Endodermal cell (in vitro differentiated cells): Measurements from ENCODE around the gene ARFGEF2. TPM values are rescaled to one million over a fixed set of nuclear protein-coding genes. Genes with fewer than 3 reads are reported as not detected.

ENCODE experiments used
- DNase-seq: peaks from one replicate; pipeline ENCODE4 v3.0.0-alpha.2; 2017
- H3K27ac ChIP-seq: 2 replicates; pipeline ENCODE4 v1.5.1; 2013; ENCODE audit warnings: mild to moderate bottlenecking, low read depth, low read length, moderate library complexity
- H3K27me3 ChIP-seq: 2 replicates; pipeline ENCODE4 v1.6.1; 2013; ENCODE audit warnings: mild to moderate bottlenecking, low read length, moderate library complexity; ENCODE audit not compliant: insufficient read depth, control insufficient read depth, poor library complexity, severe bottlenecking
- H3K36me3 ChIP-seq: 2 replicates; pipeline ENCODE4 v1.7.0; 2013; ENCODE audit warnings: mild to moderate bottlenecking, low read length, moderate library complexity; ENCODE audit not compliant: control insufficient read depth, insufficient read depth
- H3K4me1 ChIP-seq: one replicate; pipeline ENCODE4 v1.7.0; 2013; ENCODE audit warnings: low read length; ENCODE audit not compliant: control insufficient read depth, insufficient read depth
- H3K4me3 ChIP-seq: 2 replicates; pipeline ENCODE4 v1.5.1; 2013; ENCODE audit warnings: mild to moderate bottlenecking, low read length, moderate library complexity
- H3K9ac ChIP-seq: 2 replicates; pipeline ENCODE4 v1.6.1; 2013; ENCODE audit warnings: mild to moderate bottlenecking, low read length, moderate library complexity; ENCODE audit not compliant: poor library complexity, severe bottlenecking; ENCODE audit errors: extremely low read depth
- H3K9me3 ChIP-seq: 2 replicates; pipeline ENCODE4 v1.6.1; 2013; ENCODE audit warnings: mild to moderate bottlenecking, low read length, moderate library complexity; ENCODE audit not compliant: control insufficient read depth
- H3K27ac Mint-ChIP-seq: 2 replicates; pipeline ENCODE4 v1.8.0; 2020; ENCODE audit warnings: mixed read lengths
- H3K27me3 Mint-ChIP-seq: 2 replicates; pipeline ENCODE4 v1.8.0; 2021; ENCODE audit warnings: mild to moderate bottlenecking, mixed read lengths; ENCODE audit not compliant: insufficient read depth
- H3K36me3 Mint-ChIP-seq: 2 replicates; pipeline ENCODE4 v1.8.0; 2020; ENCODE audit warnings: low read depth, mixed read lengths
- H3K4me1 Mint-ChIP-seq: 2 replicates; pipeline ENCODE4 v1.8.0; 2020; ENCODE audit warnings: mixed read lengths
- H3K4me3 Mint-ChIP-seq: 2 replicates; pipeline ENCODE4 v1.8.0; 2020; ENCODE audit warnings: mild to moderate bottlenecking, moderate library complexity, mixed read lengths
- H3K9me3 Mint-ChIP-seq: 2 replicates; pipeline ENCODE4 v1.8.0; 2020; ENCODE audit warnings: mild to moderate bottlenecking, mixed read lengths
- CTCF ChIP-seq: fragments of 200-600 bp; sonication (generic); conservative IDR thresholded peaks from 2 replicates; pipeline ENCODE4 v1.5.0; 2021; ENCODE audit warnings: antibody characterized with exemption, mild to moderate bottlenecking
- WGBS, 2 experiments: methylation state at CpG; one replicate each; pipeline versions ENCODE4 v1.1.5 to v1.1.7; 2013; ENCODE audit warnings: missing lambda C conversion rate in 2 of 2, mixed read lengths in 1 of 2; ENCODE audit not compliant: insufficient coverage in 1 of 2, insufficient read length in 1 of 2; 5-methylcytosine and 5-hydroxymethylcytosine counted together
- total RNA-seq, 2 donors: library from RNA; stranded (reverse); fragmentation: NEBNext Ultra II Directional in 1 of 2; extraction: Animal tissue kit (Norgen Biotek cat#: 25700) in 1 of 2; gene quantifications; 2 replicates in 1 of 2; 3 replicates in 1 of 2; pipeline ENCODE4 v1.2.1, GENCODE V29; 2021

Gene ARFGEF2
- total RNA-seq, 2 donors from 2014 or later = 23.6 to 29.4 TPM

GRCh38 chr20:48953653-48954052, 32.1 kb downstream of the ARFGEF2 start:
- whole genome bisulfite sequencing, 2 experiments = 92 to 94% methylated on average over 4 to 6 of the region's 6 CpGs
- no peak overlapping the region for H3K27ac ChIP-seq
- H3K27ac Mint-ChIP-seq = peak overlapping the region; percentile 10

GRCh38 chr20:48956052-48956451, 34.5 kb downstream of the ARFGEF2 start:
- Histone ChIP-seq H3K9me3 (no peaks in the 10 kb centered on the region), H3K4me3 (no peak overlapping the region), H3K4me1 (peaks cover 9% of the 10 kb centered on the region), H3K36me3 (peaks cover 77% of the 10 kb centered on the region), H3K27ac (no peak overlapping the region), H3K27me3 (no peaks in the 10 kb centered on the region), H3K9ac (no peak overlapping the region)
- 91 to 97% methylated on average over 3 to 4 of the region's 4 CpGs for WGBS, 2 experiments
- DNase-seq = no peak
- peaks cover 70% of the 10 kb centered on the region for H3K36me3 Mint-ChIP-seq
- no peaks in the 10 kb centered on the region for H3K9me3 Mint-ChIP-seq
- H3K4me3 Mint-ChIP-seq = no peak overlapping the region
- H3K27me3 Mint-ChIP-seq = no peaks in the 10 kb centered on the region
- peaks cover 11% of the 10 kb centered on the region for H3K4me1 Mint-ChIP-seq
- no peak overlapping the region for H3K27ac Mint-ChIP-seq
- TF ChIP-seq CTCF = no peak

More at GRCh38 chr20:48953653-48954052, 32.1 kb downstream of the ARFGEF2 start:
- H3K9me3 Mint-ChIP-seq = no peaks in the 10 kb centered on the region
- TF ChIP-seq CTCF = no peak
- no peaks in the 10 kb centered on the region for H3K9me3 ChIP-seq
- no peak for DNase-seq
- peaks cover 17% of the 10 kb centered on the region for H3K4me1 Mint-ChIP-seq
- peaks cover 9% of the 10 kb centered on the region for H3K4me1 ChIP-seq
- no peak overlapping the region for H3K4me3 Mint-ChIP-seq
- H3K4me3 ChIP-seq = no peak overlapping the region
- H3K27me3 Mint-ChIP-seq = no peaks in the 10 kb centered on the region
- H3K27me3 ChIP-seq = no peaks in the 10 kb centered on the region
- H3K36me3 ChIP-seq = peaks cover 82% of the 10 kb centered on the region
- H3K9ac ChIP-seq = no peak overlapping the region
- peaks cover 71% of the 10 kb centered on the region for H3K36me3 Mint-ChIP-seq

- peaks cover 70% of the 10 kb centered on the region for H3K36me3 ChIP-seq
- Mint-ChIP-seq H3K27ac (peak overlapping the region; percentile 19), H3K36me3 (peaks cover 65% of the 10 kb centered on the region)
Observed at GRCh38 chr20:48957053-48957481, 35.6 kb downstream of the ARFGEF2 start.

More at GRCh38 chr20:48957053-48957481, 35.6 kb downstream of the ARFGEF2 start:
- WGBS, 2 experiments = 78 to 100% methylated on average over 1 to 2 of the region's 2 CpGs
- no peak overlapping the region for H3K9ac ChIP-seq
- Mint-ChIP-seq H3K4me1 (peaks cover 11% of the 10 kb centered on the region), H3K27me3 (no peaks in the 10 kb centered on the region), H3K4me3 (no peak overlapping the region), H3K9me3 (no peaks in the 10 kb centered on the region)
- H3K9me3 ChIP-seq = no peaks in the 10 kb centered on the region
- no peak for TF ChIP-seq CTCF
- peaks cover 9% of the 10 kb centered on the region for H3K4me1 ChIP-seq
- no peaks in the 10 kb centered on the region for H3K27me3 ChIP-seq
- no peak overlapping the region for H3K27ac ChIP-seq
- H3K4me3 ChIP-seq = no peak overlapping the region
- peak; percentile 57 for DNase-seq
